Kidney glomerular epithelial cell (primary cell): ENCODE data around the gene FIGNL2.
"Not testable (repeated sequence)": the region's sequence is repeated elsewhere in the genome, so short reads cannot be mapped to it uniquely, and the experiment has no call there.

Source experiments
- DNase-seq: peaks from one replicate; lab custom pipeline; 2025; lab: John Stamatoyannopoulos, UW

Gene FIGNL2

DNA sequence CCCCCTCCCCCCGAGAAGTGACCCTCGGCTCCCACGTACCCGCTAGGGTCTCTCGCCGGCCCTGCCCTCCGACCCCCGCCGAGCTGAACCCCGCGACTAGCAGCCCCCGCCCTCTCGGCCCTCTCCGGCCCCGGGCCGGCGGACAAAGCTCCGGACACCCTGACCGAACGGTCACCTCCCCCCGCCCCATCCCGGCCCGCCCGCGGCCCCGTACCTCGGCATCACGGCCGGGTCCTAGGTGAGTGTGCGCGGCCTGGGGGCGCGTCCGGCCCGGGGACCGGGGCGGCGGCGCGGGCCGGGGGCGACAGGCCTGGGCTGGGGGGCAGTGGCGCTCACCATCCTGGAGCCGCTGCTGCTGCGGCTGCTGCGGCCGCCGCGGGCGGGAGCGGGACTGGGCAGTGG lies at the start of gene FIGNL2:
Gene FIGNL2 (minus strand): TSS at position 393 of the 402 bp plus-strand sequence. CDS start 26,305 bp downstream, outside the sequence.
- DNase-seq: no peak

DNA sequence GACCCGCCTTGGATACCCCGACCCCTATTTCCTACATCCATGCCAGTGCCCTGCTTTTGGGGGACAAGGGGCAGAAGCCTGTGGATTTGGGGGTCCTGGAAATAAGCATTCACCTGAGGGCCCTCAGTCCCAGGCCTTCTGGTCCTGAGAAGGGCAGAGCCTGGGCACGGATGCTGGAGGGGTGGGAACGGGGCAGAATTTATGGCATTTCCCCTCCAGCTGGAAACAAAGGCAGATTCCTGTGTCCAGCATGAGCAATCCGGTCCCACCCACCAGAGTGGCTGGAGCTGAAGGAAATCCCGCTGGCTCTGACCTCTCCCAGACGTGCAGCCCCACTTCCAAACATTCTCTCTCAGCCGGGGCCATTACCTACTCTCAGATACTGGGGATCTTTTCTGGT lies 48.7 kb upstream of the FIGNL2 start:
- no peak for DNase-seq

GRCh38 chr12:51896236-51896635 lies 47.7 kb upstream of the FIGNL2 start:
- DNase-seq: no peak

GRCh38 chr12:51895378-51896135 lies 47.0 kb upstream of the FIGNL2 start:
- no peak for DNase-seq

- DNase-seq: no peak
These were observed 45.3 kb upstream of the FIGNL2 start for GRCh38 chr12:51893786-51894185.

DNA sequence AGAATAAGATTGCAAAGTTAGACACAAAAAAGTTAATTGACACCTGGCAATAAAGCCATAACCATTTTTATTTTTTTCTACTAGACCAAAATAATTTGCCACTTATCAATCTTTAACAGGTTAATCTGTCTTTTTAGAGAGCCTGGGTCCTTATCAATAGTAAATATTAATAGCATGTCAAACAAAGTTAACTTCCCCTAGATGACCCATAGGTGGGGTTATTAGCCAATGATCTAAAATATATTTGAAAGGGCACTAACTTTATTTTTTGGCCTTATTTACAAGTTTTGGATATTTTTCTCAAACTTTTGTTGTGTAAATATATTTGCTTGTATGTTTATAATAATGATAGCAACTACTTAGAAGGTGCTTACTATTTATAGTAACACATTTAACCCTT lies 43.3 kb upstream of the FIGNL2 start:
- no peak for DNase-seq

- DNase-seq: no peak
These were observed 42.1 kb upstream of the FIGNL2 start for GRCh38 chr12:51890511-51891171.

GRCh38 chr12:51890133-51890464 lies 41.6 kb upstream of the FIGNL2 start:
- no peak for DNase-seq

- no peak for DNase-seq
These were observed 41.0 kb upstream of the FIGNL2 start for GRCh38 chr12:51889216-51890132.

DNA sequence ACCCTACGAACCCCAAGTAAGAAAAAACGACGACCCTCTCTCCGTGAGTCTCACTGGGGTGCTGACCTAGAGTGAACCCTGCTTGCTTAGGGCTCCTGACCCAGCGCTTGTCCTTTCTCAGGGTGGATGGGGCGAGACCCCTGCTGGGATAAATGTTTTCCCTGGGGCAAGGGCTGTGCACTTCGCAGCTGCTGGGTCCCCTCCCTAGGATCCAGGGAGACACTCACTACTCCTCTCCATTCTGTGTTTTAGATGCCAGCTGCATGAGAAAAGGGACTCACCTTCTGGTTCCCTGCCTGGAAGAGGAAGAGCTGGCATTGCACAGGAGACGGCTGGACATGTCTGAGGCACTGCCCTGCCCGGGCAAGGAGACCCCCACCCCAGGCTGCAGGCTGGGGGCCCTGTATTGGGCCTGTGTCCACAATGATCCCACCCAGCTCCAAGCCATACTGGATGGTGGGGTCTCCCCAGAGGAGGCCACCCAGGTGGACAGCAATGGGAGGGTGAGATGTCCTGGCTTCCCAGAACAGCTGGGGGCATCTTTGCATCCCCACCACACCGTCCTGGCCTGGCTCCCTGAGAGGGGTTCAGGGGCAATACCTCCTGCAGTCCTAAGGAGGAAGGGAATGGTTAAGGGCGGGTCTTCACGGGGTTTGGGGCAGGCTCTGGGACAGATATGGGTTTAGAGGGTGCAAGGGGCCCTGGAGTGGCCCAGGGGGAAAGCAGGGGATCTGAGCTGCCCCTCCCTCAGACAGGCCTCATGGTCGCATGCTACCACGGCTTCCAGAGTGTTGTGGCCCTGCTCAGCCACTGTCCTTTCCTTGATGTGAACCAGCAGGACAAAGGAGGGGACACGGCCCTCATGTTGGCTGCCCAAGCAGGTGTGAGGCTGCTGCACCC lies 40.0 kb upstream of the FIGNL2 start:
- DNase-seq: no peak

DNA sequence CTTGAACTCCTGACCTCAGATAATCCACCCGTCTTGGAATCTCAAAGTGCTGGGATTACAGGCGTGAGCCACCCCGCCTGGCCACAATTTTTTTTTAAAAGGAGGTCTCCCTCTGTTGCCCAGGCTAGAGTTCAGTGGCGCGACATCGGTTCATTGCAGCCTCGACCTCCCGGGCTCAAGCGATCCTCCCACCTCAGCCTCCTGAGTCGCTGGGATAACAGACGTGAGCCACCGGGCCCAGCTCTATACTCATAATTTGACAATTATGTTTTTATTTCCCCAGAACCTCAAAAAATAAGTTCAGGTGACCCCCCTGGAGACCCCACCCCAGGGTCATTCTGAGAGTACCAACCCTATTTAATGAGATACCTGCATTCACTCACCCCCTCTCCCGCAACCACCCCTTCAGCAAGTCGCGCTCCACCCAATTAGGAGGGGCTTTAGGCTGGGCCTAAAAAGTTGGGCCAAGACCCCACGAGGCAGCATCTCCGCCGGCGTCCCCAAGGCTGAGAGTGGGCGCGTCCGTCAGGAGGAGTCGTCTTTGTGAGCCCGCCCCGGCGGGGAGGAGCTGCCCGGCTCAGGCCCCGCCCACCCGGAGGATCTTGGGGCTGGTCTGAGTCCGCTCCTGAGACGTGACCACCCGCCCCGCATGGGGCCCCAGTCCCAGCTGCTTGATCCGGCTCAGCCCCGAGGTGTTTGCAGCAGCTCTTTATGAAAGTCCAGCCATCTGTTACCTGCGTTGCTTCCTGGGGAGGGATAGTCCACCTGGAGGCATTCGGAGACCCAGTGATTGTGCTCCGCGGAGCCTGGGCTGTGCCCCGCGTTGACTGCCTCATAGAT lies 39.2 kb upstream of the FIGNL2 start, which contains the start of gene ANKRD33:
Gene ANKRD33 (plus strand): TSS at position 628 of the 840 bp plus-strand sequence. CDS start 84 bp downstream, at position 712.
- no peak for DNase-seq

DNA sequence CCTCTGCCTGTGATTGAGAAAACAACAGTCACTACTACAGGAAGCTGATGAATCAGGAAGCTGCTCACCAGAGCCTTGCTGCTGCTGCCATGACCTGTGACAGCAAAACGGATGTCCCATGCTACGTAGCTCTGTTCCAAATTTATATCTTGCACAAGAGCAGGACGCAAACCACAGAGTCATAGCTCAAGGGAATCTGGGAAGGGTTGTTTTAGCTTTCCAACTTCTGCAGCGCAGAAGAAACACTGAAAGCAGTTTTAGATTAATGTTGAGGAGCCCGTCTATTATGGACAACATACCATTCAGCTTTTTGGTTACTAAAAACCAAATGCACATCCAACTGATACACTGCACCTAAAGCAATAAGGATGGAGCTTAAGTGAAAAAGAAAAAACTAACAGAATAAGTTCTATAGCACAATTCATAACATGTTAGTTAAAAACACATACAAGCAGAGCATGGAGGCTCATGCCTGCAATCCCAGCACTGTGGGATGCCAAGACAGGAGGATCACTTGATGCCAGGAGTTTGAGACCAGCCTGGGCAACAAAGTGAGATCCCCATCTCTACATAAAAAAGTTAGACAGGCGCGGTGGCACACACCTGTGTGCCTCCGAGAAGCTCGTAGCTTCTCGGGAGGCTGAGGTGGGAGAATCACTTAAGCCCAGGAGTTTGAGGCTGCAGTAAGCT lies 37.6 kb upstream of the FIGNL2 start:
- DNase-seq: peak; percentile 67

- DNase-seq: not testable (repeated sequence)
These were observed 36.9 kb upstream of the FIGNL2 start for GRCh38 chr12:51885294-51886020.

DNA sequence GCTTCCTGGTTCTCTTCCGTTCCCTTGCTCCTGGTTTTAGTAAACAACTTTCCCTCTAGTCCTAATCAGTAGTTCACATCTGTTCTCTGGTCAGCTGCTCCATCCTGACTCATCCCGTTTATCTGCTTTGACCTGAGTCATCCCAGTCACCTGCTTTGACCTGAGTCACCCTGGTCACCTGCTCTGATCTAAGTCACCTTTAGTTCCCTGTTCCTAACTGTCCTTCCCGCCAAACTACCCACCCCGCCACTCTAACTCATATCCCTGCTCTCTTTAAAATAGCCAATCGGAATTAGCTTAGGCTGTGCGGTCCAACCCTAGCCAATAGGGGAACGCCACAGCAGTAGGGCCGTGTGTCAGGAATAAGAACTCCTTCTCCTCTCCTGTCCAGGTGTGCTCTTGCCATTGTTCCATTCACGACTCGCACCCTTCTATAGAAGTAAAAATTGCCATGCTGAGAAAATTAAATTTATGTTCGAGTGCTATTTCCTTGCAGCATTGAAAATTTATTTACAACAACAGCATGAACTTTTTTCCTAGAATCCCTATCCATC lies 36.2 kb upstream of the FIGNL2 start:
- no peak for DNase-seq

GRCh38 chr12:51883998-51884675 lies 35.6 kb upstream of the FIGNL2 start:
- no peak for DNase-seq

GRCh38 chr12:51883295-51883694 lies 34.8 kb upstream of the FIGNL2 start:
- no peak for DNase-seq

DNA sequence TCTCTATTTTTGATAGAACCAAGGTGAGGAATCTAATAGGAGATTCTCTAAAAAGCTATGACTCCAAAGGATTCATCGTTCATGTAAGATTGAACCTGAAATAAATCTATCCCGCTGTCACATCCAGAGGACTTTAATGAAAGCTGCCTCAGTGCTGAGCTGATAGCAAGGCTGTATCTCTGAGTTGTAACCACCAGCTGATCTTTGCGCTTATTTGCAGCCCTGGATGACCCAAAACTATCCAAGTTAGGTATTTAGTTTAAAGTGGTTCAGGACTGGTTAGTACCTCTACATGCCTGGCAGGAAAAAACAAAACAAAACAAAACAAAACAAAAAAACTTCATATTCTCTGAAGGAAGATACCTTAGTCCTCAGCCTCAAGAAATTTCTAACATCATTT lies 30.6 kb upstream of the FIGNL2 start:
- DNase-seq: no peak

- DNase-seq: no peak
These were observed 26.0 kb upstream of the FIGNL2 start for GRCh38 chr12:51874486-51874885.
